HG02943 (cell line): ENCODE data around the gene TAF11.
"Not testable (repeated sequence)": the region's sequence is repeated elsewhere in the genome, so short reads cannot be mapped to it uniquely, and the experiment has no call there.

Experiments used
- ATAC-seq: cut with Tn5 transposase; IDR thresholded peaks from one replicate; pipeline ENCODE4 v1.9.1; 2021; ENCODE audit warnings: mild to moderate bottlenecking, low read depth, moderate library complexity; ENCODE audit not compliant: unreplicated experiment

Gene TAF11, protein sequence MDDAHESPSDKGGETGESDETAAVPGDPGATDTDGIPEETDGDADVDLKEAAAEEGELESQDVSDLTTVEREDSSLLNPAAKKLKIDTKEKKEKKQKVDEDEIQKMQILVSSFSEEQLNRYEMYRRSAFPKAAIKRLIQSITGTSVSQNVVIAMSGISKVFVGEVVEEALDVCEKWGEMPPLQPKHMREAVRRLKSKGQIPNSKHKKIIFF

DNA sequence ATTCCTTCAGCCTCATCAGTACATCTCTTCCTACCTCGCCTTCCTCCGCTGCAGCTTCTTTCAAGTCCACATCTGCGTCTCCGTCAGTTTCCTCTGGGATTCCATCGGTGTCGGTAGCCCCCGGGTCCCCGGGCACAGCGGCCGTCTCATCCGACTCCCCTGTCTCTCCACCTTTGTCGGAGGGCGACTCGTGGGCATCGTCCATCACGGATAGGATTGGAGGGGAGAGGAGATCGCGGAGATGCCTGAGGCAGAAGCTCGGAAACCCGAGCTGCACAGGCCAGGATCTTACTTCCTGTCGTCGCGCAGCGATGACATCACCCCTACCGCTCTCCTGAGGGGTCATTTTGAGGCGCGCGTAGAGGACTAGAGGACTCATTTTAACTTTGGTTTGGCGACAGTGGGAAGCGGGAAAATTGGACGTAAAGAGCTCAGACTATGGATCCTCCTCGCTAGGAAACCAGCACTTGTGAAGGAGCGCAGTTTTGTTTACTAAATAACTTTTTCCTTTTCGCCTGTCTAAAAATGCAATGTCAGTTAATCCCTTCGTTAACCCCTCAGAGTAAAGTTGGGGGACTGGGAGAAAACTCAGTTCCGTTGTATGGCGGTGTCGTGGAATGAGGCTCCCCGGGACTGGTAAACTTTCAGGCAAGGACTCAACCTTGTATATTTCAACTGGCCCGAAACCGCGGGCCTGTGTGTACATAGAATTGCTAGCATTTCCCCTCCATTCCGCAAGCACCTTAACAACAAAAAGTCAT lies at the start of gene TAF11:
TSS of gene TAF11 (minus strand) at position 290 of the 761 bp plus-strand sequence. CDS start at position 205, 85 bp downstream.
- ATAC-seq = peak; percentile 73

DNA sequence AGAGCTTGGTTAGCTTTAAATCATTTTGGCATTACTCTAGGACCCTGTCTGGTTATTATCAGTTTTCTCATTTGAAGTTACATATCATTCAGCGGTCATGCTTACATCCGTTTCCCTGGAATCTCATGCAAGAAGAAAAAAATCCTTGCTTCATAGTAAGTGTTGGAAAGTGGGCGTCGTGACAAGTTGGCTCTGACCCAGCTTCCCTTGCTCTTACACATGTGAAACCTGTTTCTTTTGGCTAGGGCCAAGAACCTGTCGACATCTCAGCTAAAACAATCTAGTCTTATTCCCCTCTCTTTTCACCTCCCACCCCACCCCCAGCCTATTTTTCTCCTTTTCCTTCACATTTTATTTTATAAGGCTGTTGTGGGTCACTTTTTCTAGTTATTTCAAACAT lies 46.7 kb upstream of the TAF11 start:
- no peak for ATAC-seq

DNA sequence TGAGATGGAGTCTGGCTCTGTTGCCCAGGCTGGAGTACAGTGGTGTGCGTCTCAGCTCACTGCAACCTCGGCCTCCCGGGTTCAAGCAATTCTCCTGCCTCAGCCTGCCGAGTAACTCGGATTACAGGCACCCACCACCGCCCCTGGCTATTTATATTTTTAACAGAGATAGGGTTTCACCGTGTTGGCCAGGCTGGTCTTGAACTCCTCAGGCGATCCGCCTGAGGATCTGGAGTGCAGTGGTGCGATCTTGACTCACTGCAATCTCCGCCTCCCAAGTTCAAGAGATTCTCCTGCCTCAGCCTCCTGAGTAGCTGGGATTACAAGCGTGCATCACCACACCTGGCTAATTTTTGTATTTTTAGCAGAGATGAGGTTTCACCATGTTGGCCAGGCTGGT lies 44.4 kb upstream of the TAF11 start:
- not testable (repeated sequence) for ATAC-seq

DNA sequence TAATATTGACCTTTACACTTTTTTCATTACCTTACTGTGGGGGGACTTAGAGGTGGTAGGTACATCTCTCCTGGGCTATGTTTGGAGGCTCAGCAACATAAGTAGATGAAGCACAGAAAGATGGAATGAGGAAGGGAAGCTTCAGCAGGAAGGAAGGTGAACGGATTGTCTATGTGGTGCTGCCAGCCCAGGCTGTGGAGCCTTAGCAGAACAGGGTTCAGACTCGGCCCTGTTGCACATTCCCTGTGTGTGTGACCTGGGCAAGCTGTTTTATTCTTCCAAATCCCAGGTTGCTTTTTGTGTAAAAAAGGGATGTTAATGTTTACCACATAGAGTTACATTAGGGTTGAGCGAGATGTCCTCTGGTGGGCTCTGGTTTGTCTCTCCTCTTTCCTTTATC lies 42.4 kb upstream of the TAF11 start:
- ATAC-seq = no peak

DNA sequence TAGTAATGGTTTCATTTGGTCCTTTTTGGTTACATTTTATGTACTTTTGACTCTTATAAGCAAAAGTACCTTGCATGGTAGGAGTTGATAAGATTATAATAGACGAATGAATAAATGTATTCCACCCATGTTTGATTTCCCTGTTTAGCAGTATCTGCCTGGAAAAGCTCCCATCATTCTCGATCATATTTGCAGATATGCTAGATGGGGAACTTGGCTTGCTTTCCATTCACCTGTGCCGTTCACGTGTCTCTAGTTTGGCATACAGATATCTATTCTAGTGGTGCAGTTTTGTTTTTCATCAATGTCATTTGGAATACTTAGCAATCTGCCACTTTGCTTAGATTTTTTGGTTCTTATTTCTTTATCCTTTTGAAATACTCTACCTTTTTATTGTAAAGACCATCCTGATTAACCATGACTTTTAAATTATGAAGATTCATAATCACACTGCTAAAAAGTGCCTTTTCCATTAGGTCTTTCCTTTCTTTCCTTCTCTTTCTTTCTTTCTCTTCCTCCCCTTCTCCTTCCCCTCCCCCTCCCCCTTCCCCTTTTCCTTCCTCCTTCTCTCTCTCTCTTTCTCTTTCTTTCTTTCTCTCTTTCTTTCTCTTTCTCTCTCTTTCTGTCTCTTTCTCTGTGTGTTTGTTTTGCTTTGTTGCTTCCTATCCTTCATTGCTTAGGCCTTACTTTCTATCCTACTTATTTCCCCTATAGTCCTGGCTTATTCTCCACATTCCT lies 41.6 kb upstream of the TAF11 start:
- ATAC-seq = no peak

DNA sequence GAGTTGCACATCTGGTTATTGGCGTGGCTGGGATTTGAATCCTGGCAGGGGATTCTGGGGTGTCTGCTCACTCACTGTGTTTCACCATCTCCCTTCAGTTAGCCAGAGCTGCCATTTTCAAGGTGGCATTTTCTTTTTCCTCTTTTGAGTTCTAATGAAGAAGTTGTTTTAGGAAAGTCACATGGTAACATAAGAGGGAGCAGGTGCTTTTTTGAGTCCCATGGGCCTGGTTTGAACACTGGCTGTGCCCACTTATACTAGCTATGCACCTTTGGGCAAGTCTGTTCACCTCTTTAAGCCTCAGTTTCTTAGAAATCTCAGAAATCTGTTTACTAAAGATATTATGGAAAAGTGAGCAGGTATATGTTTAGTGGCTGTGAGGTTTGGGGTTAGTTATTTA lies 40.9 kb upstream of the TAF11 start:
- no peak for ATAC-seq

DNA sequence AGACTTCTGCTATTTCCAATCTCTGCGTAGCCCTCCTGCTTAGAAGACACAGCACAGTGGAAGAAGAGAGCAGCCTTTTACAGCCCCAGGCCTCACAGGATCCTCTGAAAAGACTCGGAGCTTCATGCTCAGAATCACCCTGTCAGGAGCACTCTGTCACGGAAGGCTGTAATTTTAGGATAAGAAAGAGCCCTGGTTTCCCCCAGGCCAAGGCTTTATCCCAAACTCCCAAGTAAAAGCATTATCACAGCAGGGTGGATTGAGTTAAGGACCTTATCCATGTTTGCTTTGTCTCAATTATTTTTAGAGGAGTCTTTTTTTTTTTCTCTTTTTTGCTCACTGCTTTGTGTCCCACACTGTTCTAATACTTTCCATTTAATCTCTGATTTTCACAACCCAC lies 40.4 kb upstream of the TAF11 start:
- ATAC-seq = no peak

DNA sequence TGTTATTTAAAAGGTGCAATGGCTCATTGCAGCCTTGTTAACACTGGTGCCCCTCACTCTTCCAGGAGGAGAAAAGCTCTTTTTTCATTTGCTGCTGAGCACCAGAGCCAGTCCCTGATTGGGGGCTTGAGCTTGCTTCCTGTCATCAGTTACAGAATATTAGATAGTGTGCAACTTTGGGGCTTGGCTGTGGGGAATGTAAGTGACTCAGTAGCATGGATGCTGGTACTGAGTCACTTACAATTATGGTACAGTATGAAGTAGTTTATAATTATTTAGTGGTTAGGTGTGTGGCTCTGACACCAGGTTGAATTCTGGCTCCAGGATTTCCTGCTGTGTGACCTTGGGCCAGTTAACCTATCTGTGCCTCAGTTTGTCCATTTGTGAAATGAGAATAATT lies 38.8 kb upstream of the TAF11 start:
- no peak for ATAC-seq

DNA sequence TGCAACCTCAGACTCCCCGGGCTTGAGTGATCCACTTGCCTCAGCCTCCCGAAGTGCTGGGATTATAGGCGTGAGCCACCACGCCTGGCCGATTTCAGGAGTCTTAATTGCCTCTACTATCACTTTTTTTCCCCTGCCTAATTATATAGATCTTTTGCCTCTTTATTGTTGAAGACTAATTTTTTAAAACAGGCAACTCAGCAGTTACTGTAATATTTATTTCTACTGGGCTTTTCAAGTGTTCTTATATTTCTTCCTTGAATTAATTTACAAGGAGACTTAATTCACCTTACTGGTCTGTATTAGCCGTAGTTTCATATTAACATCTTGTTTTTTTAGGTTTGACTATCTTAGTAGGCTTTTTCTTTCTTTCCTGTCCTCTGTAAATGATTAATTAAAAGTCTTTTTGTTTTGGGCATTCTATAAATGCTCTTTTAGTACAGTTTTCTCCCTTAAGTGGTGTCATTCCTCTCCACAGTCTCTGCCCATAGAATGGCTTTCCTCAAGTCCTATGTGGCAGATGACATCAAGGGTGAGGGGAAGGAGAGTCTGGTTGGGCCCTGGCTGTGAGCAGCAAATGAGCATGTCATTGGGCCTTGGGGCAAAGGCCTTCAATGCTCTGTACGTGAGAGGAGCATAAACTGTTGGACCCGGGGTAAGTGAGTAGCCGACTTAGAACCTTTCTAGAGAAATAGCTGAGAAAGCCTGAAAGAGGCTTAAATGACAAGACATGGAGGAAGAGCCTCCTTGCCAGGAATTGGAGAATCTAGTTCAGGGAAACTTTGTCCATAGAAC lies 37.2 kb upstream of the TAF11 start:
- no peak for ATAC-seq

DNA sequence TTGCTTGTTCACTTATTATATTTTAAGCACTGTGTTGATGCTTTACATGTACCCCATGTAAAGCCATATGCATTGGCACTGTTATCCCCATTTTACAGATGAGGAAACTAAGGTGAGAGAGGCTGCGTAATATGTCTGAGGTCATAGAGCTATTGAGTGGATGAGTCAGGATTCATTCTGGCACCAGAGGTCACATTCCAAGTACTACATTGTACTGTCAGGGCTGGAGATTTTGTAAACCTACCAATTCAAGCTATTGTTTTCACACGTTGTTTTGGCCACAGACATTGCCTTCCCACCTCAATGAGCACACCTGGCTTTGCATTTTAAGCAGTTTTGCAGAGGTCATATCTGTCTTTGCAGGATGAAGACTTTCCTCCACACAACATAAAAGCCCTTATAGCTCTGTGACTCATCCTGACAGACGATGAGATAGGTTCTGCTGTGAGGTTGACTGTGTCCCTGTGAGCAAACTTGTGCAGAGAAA lies 34.4 kb upstream of the TAF11 start:
- ATAC-seq = no peak

DNA sequence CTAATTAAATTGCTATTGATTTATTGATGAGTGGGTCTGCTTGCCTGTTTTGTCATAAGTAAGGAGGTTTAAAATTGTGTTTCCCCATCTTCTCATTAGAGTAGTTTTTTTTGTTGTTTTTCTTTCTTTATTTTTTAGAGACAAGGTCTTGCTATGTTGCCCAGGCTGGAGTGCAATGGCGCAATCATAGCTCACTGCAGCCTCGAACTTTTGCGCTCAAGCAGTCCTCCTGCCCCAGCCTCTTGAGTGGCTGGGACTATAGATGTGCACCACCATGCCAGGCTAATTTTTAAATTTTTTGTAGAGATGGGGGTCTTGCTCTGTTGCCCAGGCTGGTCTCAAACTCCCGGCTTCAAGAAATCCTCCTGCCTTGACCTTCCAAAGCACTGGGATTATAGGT lies 32.3 kb upstream of the TAF11 start:
- no peak for ATAC-seq

DNA sequence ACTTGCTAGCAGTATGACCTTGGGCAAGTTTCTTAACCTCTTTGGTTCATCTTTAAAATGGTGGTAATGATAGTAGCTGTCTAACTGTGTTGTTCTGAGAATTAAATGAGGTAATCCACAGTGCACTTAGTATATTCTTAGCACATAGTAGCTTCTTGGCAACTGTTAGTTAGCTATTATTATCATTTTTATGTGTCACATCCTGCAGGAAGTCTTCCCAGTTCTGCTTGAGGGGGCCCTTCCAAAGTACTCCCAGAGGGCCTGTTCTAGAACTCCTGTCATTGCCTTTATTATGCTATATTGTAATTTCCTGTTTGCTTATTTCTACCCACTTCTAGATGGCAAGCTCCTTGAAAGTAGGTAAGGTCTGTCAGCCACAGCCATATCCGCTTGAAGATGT lies 31.8 kb upstream of the TAF11 start:
- ATAC-seq = no peak

DNA sequence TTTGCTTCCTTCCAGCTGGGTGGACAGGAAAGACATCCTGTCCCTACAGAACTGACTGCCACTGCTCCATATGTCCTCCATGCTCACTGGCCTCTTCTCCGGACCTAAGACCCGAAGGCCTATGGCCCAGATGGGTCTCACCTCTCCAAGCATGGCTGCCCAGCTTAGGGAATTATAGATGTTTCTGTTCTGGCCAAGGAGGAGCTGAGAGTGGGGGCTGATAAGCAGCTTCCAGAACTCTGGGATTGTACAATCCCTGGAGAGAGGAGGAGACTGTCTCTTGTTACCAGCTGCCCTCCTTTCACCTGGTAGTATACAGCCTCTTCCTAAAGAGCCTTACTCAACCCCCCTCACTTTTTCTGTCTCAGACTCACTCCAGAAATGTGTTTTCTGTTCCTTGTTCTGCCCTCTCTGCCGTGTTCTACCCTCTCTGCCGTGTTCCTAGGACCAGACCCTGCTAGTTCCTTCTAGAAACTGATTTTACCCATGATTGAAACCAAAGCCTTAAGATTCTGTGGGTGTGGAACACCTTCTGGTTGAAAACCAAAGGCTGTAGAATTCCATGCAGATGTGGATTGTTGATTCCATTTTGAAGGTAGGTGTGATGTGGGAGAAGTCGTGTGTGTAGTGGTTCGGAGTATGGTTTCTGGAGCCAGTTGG lies 29.9 kb upstream of the TAF11 start:
- no peak for ATAC-seq

DNA sequence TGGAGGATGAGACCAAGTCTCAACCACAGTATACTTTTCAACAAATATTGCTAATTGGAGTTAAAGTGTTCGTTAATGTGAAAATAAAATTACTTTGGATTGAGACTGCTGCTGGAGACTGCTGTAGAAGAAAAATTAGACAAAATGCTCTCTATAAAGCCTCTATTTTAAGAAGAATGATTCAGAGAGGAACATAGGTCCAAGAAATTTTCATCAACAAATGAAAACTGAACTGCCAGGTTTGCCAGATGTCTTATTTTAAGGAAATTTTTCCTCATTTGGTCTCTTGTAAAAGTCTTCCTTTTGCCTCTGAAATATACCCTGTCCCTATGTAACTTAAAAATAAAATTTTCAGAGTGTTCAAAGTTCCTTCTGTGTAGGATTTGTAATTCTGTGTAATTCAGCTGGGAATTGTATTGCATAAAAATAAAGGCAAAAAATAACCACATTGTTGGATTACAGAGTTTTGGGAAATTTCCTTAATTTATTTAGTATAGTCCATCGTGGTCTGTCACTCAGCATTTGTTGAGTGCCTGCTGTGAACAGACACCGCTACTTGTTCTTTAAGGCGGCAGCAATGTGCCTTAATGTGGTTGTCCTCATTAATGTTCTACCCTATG lies 28.6 kb upstream of the TAF11 start:
- ATAC-seq = no peak

DNA sequence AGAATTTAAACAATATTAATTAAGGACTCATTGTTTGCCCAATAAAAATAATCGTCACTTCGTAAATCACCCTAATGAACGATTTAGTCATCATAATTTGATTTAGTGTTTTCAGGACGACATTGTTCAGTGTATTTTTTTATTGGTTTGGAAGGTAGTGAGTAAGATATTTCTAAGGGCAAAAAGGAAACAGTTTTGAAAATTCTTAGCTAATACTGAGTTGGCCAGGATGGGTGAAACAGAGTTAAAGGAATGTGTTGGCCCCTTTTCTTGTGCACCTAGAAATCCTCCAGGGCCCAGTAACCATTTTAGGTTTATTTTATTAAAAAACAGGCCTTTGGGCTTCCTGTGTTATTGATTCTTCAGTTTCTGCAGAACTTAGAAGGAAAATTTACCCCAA lies 26.5 kb upstream of the TAF11 start:
- ATAC-seq = no peak

DNA sequence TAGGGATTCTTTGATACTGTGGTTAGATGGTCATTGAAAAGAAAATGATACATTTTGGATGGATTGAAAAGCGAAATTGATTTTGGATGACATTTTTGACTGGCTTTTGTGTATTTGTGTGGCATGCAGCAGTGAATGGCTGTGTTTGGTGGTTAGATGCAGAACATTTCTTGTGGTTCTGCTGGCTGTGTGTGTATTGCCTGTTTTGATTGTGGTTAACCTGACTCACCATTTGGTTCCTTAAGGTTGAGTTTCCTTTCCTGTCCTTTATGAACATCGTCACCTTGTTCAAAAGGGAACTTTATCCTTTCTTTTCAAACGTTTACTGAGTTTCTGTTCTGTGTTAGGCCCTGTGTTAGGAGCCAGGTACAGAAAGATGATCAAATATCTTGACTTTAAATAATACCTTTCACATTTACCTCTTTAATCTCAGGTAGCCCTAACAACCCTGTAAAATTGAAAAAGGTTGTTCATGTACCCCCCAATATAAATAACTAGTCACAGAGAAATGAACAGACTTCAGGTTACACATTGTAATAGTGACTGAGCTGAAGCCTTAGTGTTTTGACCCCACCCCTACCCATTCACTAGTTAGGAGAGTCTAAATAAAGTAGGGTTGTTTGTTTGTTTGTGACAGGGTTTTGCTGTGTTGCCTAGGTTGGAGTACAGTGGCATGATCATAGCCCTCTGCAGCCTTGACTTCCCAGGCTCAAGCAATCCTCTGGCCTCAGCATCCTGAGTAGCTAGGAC lies 25.0 kb upstream of the TAF11 start:
- no peak for ATAC-seq

DNA sequence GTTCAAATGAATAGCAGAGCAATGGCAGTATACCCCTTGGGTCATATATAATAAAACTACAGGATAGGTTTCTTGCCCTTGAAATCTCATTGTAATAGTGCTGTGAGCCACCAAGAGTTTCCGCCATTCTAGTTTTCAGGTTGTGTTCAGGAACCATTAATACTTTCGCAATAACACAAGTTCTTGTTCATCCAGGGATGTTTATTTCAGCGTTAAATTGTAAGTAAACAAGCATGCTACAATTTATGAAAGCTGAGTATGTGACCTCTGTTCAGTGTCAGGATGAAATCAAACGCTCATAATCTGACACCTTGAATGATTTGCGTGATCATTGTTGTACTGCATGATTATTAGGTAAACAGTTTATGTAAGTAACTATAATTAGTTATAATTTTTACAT lies 24.0 kb upstream of the TAF11 start:
- no peak for ATAC-seq

DNA sequence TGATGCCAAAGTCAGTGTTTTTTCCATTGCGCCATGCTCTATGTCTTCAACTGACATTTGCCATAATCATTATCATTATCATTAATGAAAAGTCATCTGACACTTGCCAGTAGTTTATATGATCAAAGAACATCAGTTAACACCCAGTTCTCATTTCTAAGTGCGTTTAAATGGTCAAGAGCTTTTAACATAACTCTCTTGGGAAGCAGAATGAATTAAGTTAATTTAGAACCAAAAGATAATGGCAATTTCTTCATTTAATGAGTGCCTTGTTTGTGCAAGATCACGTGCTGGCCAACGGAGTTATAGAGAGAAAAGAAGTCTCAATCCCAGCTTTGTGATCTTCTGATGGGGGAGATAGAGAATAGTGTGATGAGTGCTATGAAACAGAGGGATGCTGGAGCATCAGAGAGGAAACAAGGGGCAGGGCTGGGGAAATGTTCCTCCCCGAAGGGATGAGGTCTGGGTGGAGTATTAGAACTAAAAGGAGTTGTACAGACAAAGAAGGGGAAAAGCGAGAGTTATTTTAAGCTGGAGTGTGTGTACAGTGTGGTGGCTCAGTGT lies 21.6 kb upstream of the TAF11 start:
- ATAC-seq = no peak

DNA sequence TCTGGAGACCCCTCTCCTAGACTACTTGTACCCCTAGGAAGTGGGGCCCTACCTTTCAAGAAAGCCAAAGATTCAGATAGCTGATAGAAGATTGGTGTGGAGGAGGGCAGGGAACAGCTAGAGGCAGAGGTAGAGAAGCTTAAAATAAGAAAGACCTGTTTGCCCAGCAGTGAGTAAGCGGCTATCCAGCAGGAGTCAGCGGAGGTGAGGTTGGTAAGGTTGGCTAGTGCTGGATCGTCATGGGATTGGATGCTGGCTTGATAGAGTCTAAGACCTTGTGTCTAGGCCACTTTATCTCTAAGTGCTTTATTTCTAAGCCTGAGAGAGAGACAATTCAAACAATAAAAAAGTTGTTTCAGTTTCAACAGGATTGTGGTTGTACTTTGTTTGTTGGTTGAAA lies 20.4 kb upstream of the TAF11 start:
- ATAC-seq = no peak
